HG02938 (cell line): ENCODE results near the gene WNT10A.
A peak's percentile ranks its signal among the peaks of the same experiment; 100 is the strongest.
"Not testable (repeated sequence)": the region's sequence is repeated elsewhere in the genome, so short reads cannot be mapped to it uniquely, and the experiment has no call there.

ENCODE experiments used
- ATAC-seq: cut with Tn5 transposase; IDR thresholded peaks from one replicate; pipeline ENCODE4 v1.9.1; 2021; ENCODE audit warnings: mild to moderate bottlenecking, moderate library complexity; ENCODE audit not compliant: unreplicated experiment

WNT10A gene

DNA sequence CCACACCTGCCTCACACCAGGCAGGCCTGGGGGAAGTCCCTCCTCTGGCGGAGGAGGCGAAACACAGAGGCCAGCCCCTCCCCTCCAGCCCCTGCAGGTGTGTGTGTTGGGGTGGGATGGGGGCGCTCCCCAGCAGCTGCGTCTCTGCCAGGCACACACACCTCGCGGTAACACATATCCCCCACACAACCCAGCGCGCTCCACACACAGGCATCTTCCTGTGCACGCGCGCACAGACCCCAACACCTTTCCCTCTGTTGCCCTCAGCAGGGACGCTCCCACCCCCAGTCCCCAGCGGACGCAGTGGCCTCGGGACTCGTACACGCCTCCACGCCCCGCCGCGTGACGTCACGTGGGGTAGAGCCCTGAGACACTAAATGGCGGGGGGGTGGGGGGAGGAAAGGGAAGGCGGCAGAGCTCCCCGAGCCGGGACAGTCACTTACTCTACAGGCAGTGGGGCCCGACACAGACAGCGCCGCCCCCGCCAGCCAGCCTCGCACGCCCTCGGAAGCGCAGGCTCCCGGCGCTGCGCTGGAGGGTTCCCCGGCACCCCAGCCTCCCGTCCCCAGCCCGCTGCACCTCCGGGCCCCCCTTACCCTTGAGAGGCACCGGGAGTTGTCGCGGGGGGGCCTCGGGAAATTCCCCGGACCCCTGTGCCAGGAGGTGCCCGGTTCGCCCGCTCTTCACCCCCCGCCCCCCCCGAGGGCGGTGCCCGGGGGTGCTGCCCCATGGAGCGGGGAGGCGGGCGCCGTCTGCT lies at the start of gene WNT10A:
TSS of gene WNT10A (plus strand) at position 751 of the 757 bp plus-strand sequence. CDS start 144 bp downstream, outside the sequence.
- peak; percentile 52 for ATAC-seq

DNA sequence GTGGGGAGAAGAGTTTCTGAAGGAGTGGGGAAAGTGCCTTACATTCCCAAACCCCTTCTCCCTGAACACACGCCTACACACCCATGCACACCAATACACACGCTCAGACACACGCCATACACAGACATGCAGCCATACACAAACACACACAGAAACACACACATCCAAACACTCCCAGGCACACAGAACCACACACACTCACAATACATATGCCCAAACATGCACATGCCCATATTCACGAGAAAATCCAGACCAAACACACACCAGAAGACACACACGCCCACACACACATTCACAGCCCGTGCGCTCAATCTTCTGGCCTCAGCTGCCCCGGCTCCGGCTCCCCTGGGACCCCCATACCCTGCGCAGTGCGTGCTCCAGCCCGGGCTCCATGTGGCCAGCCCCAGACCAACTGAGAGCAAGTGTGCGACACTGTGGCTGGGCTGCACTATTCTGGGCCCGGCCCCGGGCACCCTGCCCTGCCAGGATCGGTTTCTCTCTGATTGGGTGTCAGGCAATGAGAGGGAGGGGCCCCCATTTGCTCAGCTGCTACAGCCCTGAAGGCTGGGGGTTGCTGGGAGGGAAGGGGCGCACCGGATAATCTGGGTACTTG lies 49.2 kb upstream of the WNT10A start, which contains the start of gene PRKAG3:
TSS of gene PRKAG3 (minus strand) at position 426 of the 613 bp plus-strand sequence.
- ATAC-seq, result no peak

DNA sequence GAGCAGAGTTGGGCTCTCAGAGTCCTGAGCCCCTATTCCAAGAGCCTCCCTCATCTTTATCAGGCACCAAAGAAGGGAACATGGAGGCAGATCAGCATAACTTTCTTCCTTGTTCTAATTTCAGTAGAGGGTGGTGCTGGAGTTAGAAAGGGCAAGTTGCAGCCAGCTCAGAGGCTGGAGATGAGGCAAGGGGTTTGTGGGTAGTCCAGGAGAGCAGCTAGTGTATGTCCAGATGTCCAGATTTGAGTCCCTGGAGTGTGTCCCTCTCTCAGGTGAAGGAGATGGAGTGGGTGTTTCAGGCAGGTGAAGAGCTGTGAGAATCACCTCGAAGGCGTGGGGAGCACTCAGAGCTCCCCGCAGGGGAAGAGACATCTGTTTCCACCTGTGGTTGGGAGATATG lies 48.6 kb upstream of the WNT10A start:
- ATAC-seq, result no peak

DNA sequence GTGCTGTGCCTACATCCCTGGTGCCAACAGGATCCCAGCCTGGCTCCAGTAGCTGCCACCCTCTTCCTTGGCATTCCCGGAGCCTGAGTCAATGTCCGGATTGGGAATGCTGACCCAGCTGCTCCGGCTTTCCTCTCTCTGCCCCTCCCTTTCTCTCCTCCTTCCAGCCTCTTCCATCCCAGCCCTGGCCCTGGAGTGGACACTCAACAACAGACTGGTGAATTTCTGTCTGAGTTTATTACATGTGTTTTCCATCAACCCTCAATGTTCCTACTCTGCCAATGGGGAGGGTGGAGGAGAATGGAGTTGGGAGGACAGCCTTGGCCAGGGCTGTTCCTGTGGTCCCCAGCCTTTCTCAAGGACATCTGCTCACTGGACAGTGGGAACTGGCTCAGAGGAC lies 48.1 kb upstream of the WNT10A start:
- ATAC-seq, result no peak

DNA sequence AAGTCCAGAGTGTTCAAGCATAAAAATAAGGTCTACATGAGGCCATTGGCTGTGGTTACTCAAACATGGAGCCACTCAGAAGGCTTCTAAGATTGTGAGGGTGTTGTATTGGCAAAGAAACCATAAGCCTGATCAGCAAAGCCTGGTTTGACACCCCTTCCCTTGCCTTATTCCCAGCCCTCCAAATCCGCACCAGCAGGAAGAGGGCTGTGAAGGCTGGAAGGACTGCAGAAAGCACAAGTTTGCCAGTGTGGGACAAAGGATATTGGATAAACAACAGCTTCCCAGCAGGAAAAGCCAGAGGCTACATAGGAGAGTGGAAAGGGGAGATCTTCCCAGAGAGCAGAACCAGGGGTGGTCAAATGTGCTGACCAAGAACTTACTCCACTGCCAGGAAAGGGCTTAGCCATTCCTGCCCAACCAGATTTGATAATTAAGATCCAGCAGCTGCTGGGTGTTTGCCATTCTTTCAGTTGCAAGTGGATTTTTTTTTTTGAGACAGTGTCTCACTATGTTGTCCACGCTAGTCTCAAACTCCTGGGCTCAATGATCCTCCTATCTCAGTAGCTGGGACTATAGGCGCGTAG lies 47.5 kb upstream of the WNT10A start:
- ATAC-seq, result no peak

DNA sequence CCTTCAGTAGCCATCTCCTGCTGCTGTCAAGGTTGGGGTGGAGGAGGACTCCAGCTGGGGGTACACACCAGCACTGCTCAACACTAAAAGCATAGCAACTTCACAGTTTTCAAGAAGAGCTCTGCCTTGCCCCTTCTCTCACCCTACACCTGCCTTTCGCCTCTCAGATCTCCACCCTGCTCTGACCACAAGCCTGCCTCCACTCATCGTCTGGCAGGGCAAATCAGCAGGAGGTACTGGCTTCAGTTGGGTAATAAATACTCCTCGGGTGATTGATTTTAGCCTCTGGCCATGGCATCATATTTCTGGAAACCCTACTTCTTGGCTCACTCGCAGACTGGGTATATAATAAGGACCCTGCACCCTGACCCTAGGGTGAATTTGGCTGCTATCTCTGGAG lies 46.0 kb upstream of the WNT10A start:
- no peak for ATAC-seq

DNA sequence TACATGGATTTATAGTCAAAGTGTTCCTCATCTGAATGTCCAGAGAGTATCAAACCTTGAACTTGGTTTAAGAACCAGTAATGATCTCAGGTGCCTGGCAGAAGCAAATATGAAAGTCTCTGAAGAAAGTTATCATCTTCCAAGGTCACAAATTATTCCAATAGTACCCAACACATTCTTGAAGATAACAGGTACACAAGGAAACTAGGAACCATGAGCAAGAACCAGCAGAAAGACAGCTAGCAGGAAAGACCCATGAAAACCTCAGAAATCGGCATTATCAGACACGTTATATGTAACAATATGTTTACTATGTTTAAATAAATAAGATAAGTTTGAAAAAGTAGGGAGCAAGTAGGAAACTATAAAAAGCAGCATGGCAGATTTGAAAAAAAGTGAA lies 43.2 kb upstream of the WNT10A start:
- no peak for ATAC-seq

DNA sequence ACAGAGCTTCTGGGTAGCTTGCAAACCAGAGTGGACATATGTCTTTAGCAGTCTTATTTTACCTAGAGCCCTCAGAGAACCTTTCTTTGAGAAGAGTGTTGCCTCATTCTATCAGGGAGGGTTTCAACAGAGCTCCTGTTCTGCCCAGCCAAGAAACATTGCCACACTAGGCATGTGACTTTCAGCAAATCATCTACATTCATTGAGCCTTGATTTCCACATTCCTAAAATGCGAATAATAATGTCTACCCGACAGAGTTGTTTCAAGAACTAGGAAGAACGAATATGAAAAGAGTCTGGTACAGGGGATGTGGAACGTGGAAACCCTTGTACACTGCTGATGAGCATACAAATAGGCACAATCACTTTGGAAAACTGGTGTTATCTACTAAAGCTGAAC lies 41.2 kb upstream of the WNT10A start:
- ATAC-seq, result no peak

DNA sequence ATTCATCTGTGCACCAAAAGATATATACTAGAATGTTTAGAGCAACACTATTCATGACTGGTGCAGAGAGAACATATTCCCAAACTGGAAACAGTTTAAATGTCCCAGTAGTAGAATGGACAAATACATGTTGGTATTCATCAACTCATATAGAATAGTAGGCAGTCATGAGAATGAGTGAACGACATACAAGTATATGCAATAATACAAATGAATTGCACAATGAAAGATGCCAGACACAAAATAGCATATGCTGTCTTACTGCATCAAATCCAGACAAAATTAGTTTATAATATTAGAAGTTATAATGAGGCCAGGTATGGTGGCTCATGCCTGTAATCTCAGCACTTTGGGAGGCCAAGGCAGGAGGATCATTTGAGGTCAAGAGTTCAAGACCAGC lies 40.8 kb upstream of the WNT10A start:
- no peak for ATAC-seq

DNA sequence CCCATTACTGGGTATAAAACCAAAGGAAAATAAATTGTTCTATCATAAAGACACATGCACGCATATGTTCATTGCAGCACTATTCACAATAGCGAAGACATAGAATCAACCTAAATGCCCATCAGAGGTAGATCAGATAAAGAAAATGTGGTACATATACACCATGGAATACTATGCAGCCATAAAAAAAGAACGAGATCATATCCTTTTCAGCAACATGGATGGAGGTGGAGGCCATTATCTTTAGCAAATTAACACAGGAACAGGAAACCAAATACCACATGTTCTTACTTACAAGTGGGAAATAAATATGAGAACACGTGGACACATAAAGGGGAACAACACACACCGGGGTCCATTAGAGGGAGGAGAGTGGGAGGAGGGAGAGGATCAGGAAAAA lies 36.3 kb upstream of the WNT10A start:
- ATAC-seq, result not testable (repeated sequence)

DNA sequence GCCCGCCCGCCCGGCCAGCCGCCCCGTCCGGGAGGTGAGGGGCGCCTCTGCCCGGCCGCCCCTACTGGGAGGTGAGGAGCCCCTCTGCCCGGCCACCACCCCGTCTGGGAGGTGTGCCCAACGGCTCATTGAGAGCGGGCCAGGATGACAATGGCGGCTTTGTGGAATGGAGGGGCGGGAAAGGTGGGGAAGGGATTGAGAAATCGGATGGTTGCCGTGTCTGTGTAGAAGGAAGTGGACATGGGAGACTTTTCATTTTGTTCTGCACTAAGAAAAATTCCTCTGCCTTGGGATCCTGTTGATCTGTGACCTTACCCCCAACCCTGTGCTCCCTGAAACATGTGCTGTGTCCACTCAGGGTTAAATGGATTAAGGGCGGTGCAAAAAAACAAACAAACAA lies 33.7 kb upstream of the WNT10A start:
- not testable (repeated sequence) for ATAC-seq

DNA sequence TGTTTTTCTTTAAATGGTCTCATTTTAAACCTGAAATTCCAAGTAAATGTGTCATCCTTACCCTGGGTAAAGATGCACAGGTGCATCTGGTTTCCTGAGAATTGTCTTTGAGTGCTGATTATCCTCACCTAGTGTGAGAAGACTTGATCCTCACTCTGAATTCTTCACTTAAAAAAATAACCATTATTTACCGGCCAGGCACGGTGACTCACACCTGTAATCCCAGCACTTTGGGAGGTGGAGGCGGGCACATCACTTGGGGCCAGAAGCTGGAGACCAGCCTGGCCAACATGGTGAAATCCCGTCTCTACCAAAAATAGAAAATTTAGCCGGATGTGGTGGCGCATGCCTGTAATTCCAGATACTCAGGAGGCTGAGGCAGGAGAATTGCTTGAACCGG lies 30.9 kb upstream of the WNT10A start:
- no peak for ATAC-seq

DNA sequence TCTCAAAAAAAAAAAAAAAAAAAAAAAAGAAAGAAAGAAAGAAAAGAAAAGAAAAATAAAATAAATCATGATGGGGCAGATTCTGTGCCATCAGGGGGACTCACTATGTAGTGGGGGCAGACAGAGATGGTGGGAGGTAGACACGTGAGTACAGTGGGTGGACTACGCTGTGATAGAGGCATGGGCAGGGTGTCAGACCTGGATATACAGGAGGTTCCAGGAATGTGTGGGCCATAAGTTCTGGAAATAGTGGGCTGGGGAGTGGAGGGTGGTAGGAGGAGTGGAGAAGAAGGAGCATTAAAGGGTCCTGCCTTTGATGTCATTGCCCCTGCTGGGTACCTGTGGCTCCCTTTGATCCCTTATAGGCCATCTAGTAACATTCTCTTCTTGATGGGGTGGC lies 29.9 kb upstream of the WNT10A start:
- no peak for ATAC-seq

DNA sequence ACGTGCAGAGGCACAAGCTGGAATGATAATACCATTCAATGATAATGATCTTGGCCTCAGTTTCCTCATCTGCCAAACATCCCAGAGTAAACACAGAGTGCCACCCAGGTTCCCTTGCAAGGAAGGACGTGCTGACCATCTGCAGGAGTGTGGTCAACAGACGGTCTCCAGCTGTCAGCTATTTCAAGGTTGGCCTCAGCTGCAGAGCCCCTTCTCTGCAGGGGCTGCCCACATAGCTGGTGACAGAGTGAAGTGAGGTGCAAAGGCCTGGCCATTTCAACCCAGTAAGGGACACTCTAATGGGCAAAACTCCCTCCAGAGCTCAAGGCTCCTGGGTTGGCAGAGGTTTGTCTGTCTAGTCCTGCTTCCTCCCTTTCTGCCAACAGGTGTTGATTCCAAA lies 29.4 kb upstream of the WNT10A start:
- ATAC-seq, result no peak

DNA sequence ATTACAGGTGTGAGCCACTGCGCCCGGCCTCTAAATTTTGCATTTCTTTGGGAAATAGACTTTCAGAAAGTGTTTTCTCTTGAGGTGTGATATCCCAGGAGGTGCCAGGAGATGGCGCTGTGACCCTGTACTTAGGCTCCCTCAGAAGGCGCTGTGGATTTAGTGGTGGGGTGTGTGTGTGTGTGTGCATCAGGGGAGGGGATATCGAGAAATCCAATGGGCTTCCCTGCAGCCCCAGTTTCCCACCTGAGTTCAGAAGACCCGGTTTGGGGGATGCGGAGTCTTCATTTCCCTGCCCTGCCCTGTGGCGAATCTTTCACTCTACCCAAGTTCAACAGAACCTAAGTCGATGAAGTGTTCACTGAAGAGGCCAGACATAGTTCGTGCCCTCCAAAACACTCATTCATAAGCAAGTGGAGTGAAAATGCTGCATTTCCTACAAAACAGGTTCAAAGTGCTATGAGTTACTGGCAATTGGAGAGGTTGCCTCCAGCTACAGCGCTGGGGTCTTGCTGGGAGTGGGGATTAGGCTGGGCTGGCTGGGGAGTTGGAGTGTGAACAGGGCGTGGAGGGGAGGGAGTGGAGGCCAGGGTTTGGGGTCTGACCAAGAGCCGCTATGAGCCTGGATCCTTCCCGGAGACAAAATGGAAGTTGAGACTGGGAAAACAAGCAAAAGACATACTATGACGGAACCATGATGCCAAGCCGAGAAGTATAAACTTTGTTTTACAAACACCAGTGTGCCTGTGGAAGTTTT lies 27.6 kb upstream of the WNT10A start:
- no peak for ATAC-seq

DNA sequence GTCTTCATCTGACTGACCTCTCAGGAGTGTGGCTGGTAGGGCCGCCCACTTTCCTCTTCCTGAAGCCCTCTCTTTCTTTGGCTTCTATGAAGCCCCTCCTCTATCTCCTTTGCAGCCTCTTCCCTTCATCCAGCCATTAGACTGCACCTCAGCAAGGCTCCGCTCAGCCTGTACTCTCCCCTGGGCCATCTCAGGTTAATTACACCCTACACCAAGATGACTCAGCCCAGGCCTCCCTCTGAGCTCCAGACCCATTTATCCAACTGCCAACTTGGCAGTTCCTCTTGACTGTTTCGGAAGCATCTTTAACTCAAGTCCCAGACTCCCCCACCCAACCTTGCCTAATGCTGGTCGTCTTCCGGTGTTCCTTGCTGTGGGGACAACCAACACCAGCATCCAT lies 26.9 kb upstream of the WNT10A start:
- ATAC-seq, result no peak

DNA sequence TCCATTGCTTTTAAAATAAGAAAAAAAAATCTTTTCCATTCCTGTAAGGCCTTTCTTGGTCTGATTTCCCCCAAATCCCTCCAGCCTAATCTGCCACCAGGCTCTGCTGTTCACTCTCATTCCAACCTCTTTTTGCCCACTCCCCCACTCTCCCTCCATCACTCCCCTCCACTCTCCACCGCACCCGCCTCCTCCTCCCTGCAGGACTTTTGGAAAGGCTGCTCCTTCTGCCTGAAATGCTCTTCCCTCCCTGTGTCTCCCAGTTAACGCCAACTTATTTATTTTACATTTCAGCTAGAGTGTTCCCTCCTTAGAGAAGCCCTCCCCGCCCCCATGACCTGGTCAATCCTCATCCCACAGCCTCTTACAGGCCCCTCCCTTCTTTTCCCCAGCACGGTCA lies 25.8 kb upstream of the WNT10A start:
- ATAC-seq, result no peak

DNA sequence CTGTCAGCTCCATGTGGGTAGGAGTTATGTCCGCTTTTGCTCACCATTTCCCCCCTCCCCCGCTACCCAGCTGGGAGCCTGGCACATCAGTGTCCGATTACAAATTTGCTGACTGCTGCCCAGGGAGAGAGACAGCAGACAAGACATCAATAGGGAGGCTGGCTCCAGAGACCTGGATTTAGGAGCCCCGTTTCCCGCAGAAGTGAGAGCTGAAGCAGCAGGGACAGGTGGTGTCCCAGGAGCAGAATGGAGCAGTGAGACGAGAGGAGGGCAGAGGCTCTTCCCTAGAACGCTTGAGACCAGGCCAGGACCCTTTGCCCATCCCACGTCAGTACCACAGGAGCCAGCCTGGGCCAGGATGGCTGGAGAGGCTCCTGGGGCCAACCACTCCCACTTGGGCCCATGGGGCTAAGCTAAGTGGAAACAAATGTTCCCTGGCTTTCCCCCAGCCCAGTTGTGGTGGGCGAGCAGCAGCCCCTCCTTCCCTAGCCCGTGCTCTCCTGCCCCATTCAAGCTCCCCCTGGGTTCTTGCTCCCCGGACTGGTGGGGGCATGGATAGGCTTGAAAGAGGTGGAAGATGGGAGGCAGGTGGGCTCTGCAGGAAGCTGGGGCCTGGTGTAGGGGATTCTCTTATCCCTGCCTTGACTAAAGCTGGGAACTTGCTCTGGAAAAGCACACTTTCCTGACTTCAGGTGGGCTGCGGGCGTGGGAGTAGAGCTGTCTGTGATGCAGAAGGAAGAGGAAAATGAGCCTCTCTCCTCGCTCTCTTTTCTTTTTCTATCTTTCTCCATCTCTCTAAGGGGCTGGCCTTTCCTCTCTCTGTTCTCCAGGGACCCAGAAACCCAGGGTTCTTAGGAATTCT lies 25.1 kb upstream of the WNT10A start:
- ATAC-seq, result no peak

DNA sequence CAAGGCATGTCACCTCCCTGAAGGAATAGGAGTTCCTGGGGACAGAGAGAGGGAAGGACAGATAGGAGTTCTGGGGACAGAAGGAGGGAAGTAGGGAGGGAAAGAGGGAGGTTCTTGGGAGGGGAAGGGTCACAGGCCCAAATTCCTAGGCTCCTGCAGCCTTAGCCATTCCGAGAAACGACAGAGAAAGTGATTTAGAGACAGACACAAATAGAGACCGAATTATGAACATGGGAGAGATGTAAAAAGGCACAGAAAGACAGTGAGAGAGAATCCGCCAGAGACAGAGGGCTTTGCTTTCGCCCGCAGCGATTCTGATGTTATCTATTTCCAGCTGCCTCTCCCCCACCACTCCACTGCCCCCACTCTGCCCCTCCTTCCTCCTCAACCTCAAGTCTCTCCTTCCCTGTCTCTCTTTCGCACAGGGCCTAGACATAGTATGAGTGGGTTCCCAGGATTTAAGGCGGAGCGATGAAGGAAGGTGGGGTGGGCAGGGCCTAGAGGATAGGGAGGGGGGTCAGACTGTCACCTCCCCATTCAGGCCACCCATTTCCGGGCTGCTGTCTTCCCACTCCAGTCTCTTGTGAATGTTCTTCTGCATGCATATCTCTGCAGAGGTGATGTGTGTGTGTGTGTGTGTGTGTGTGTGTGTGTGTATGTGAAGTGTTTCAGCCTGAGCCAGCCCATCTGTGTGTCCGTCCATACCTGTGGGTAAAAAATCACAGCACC lies 24.3 kb upstream of the WNT10A start:
- no peak for ATAC-seq

DNA sequence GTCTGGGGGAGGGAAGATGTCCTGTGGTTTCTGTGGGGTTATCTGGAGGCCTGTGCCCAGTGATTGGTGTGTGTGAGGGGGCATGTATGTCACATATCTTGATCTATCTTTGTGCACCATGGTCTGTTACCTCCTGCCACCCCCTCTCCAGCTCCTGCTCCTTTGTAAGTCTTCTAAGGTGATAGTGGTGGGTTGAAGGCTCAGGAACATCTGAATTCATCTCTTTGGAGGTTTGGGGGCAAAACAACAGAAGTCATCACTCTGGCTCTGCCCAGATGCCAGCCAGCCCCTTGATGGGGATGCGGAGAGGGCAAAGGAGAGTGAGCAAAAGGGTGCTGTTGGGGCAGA lies 23.8 kb upstream of the WNT10A start:
- ATAC-seq, result no peak
